DND-41 (cell line): ENCODE results near the gene MRPL40.

Experiments
- ATAC-seq: fragments of 200-7000 bp; cut with Tn5 transposase; 3 replicates; pipeline ENCODE4 v1.9.1; 2021; ENCODE audit warnings: low read depth; ENCODE audit not compliant: insufficient read depth
- DNase-seq: peaks from one replicate; pipeline ENCODE4 v3.0.0-alpha.2; 2020
- H2AFZ ChIP-seq: 2 replicates; pipeline ENCODE4 v1.6.0; 2012; ENCODE audit warnings: low read depth, low read length
- H3K27ac ChIP-seq: 2 replicates; pipeline ENCODE4 v1.5.1; 2012; ENCODE audit warnings: low read length, inconsistent platforms
- H3K27me3 ChIP-seq: fragments of 200-600 bp; sonication (generic); 2 replicates; pipeline ENCODE4 v1.6.0; 2012; ENCODE audit warnings: low read length, mild to moderate bottlenecking, inconsistent platforms; ENCODE audit not compliant: insufficient read depth, poor library complexity
- H3K36me3 ChIP-seq: 2 replicates; pipeline ENCODE4 v1.5.1; 2012; ENCODE audit warnings: low read length, inconsistent platforms; ENCODE audit not compliant: insufficient read depth
- H3K4me1 ChIP-seq: 2 replicates; pipeline ENCODE4 v1.5.1; 2012; ENCODE audit warnings: mild to moderate bottlenecking, low read length; ENCODE audit not compliant: insufficient read depth
- H3K4me2 ChIP-seq: 2 replicates; pipeline ENCODE4 v1.6.0; 2012; ENCODE audit warnings: mild to moderate bottlenecking, moderate library complexity, low read length, inconsistent platforms; ENCODE audit not compliant: insufficient read depth
- H3K4me3 ChIP-seq, 2 experiments: fragments of 200-600 bp in 1 of 2; shearing (Covaris generic) in 1 of 2; 2 replicates each; pipeline ENCODE4 v1.5.1; 2012 to 2016; ENCODE audit warnings: inconsistent platforms in 2 of 2, low read length in 2 of 2, mild to moderate bottlenecking in 2 of 2, low read depth in 1 of 2, moderate library complexity in 1 of 2
- H3K79me2 ChIP-seq: 2 replicates; pipeline ENCODE4 v1.6.0; 2012; ENCODE audit warnings: low read length, inconsistent platforms; ENCODE audit not compliant: insufficient read depth
- H3K9ac ChIP-seq: 2 replicates; pipeline ENCODE4 v1.6.0; 2012; ENCODE audit warnings: low read depth, mild to moderate bottlenecking, inconsistent platforms, low read length, moderate library complexity
- H3K9me3 ChIP-seq: 2 replicates; pipeline ENCODE4 v1.5.1; 2012; ENCODE audit warnings: low read length, moderate library complexity, mild to moderate bottlenecking, inconsistent platforms; ENCODE audit not compliant: insufficient read depth, severe bottlenecking
- H4K20me1 ChIP-seq: 2 replicates; pipeline ENCODE4 v1.6.0; 2012; ENCODE audit warnings: low read length; ENCODE audit not compliant: insufficient read depth
- EZH2 ChIP-seq: IDR thresholded peaks from 3 replicates; pipeline ENCODE4 v1.6.1; 2012; ENCODE audit warnings: borderline replicate concordance, low read depth, mild to moderate bottlenecking, moderate library complexity, low read length, inconsistent platforms; ENCODE audit not compliant: severe bottlenecking
- TF ChIP-seq, protein P1 (sequence below): IDR thresholded peaks from 2 replicates; pipeline ENCODE4 v1.5.1; 2012; ENCODE audit warnings: borderline replicate concordance, low read length, moderate library complexity, mild to moderate bottlenecking; ENCODE audit not compliant: poor library complexity, severe bottlenecking; ENCODE audit errors: extremely low read depth

Gene MRPL40

GRCh38 chr22:19460036-19460435 lies 27.7 kb downstream of the MRPL40 start:
- Histone ChIP-seq H3K4me3 (no peak overlapping the region), H3K36me3 (peaks cover 79% of the 10 kb centered on the region), H3K79me2 (no peaks in the 10 kb centered on the region), H2AFZ (no peak overlapping the region), H4K20me1 (0 out of 2 replicates have a peak, but pooled peaks cover 3% of the 10 kb centered on the region), H3K9me3 (no peaks in the 10 kb centered on the region), H3K27ac (no peak overlapping the region), H3K4me2 (no peak overlapping the region), H3K27me3 (no peaks in the 10 kb centered on the region), H3K9ac (no peak overlapping the region), H3K4me1 (no peaks in the 10 kb centered on the region)
- DNase-seq (no peak), ATAC-seq (no peak)
- TF ChIP-seq, protein P1, sequence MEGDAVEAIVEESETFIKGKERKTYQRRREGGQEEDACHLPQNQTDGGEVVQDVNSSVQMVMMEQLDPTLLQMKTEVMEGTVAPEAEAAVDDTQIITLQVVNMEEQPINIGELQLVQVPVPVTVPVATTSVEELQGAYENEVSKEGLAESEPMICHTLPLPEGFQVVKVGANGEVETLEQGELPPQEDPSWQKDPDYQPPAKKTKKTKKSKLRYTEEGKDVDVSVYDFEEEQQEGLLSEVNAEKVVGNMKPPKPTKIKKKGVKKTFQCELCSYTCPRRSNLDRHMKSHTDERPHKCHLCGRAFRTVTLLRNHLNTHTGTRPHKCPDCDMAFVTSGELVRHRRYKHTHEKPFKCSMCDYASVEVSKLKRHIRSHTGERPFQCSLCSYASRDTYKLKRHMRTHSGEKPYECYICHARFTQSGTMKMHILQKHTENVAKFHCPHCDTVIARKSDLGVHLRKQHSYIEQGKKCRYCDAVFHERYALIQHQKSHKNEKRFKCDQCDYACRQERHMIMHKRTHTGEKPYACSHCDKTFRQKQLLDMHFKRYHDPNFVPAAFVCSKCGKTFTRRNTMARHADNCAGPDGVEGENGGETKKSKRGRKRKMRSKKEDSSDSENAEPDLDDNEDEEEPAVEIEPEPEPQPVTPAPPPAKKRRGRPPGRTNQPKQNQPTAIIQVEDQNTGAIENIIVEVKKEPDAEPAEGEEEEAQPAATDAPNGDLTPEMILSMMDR = no peak

- no peak for ATAC-seq
Measured at GRCh38 chr22:19461506-19461905, 29.2 kb downstream of the MRPL40 start.

DNA sequence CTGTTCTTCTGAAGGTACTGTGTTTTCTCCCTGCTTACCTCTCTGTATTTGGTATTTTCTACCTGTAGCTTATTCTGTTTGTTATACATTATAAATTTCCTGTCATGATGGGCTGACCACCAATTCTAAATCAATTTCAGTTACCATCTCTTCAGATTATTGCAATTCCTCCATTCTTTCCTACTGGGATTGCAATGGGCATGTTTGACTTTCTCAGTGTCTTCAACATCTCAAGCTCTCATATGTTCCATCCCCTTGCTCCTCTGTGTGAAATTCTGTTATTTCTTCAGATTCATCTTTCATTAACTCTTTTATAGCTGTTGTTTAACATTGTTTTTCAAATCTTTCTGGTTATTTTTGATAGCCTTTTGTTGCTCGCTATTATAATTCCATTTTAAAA lies 30.7 kb downstream of the MRPL40 start:
- Histone ChIP-seq H3K79me2 (no peaks in the 10 kb centered on the region), H3K9me3 (no peaks in the 10 kb centered on the region), H3K27ac (no peak overlapping the region), H2AFZ (no peak overlapping the region), H4K20me1 (peaks cover 6% of the 10 kb centered on the region), H3K4me2 (no peak overlapping the region), H3K27me3 (no peaks in the 10 kb centered on the region), H3K4me1 (no peaks in the 10 kb centered on the region), H3K9ac (no peak overlapping the region), H3K36me3 (peaks cover 79% of the 10 kb centered on the region), H3K4me3 (no peak overlapping the region)
- no peak for ATAC-seq
- DNase-seq = no peak
- TF ChIP-seq, protein P1 = no peak
- TF ChIP-seq EZH2 = no peak

More at GRCh38 chr22:19461506-19461905, 29.2 kb downstream of the MRPL40 start:
- no peaks in the 10 kb centered on the region for H3K27me3 ChIP-seq
- DNase-seq = no peak
- no peak overlapping the region for H3K9ac ChIP-seq
- no peak overlapping the region for H2AFZ ChIP-seq
- H3K4me2 ChIP-seq = no peak overlapping the region
- 0 out of 2 replicates have a peak, but pooled peaks cover 3% of the 10 kb centered on the region for H4K20me1 ChIP-seq
- peaks cover 78% of the 10 kb centered on the region for H3K36me3 ChIP-seq
- no peak overlapping the region for H3K27ac ChIP-seq
- no peak for TF ChIP-seq EZH2
- TF ChIP-seq, protein P1 = no peak
- no peak overlapping the region for H3K4me3 ChIP-seq
- no peaks in the 10 kb centered on the region for H3K9me3 ChIP-seq
- no peaks in the 10 kb centered on the region for H3K4me1 ChIP-seq
- no peaks in the 10 kb centered on the region for H3K79me2 ChIP-seq
